Left ventricle myocardium inferior (tissue), 1 donor: Measurements from ENCODE around the gene NFIL3. TPM values are rescaled to one million over a fixed set of nuclear protein-coding genes. Genes with fewer than 3 reads are reported as not detected.

Experiments
- DNase-seq: peaks from one replicate; pipeline ENCODE4 v3.0.0-alpha.2; 2020
- H3K27ac ChIP-seq: fragments of 200-600 bp; replicated peaks from 2 replicates; pipeline ENCODE4 v1.8.0; 2021
- H3K27me3 ChIP-seq: fragments of 200-600 bp; 2 replicates; pipeline ENCODE4 v1.8.0; 2021; ENCODE audit warnings: low read depth
- H3K36me3 ChIP-seq: fragments of 200-600 bp; 2 replicates; pipeline ENCODE4 v1.8.0; 2021
- H3K4me1 ChIP-seq: fragments of 200-600 bp; 2 replicates; pipeline ENCODE4 v1.8.0; 2021
- H3K4me3 ChIP-seq: fragments of 200-600 bp; 2 replicates; pipeline ENCODE4 v1.8.0; 2021; ENCODE audit warnings: mild to moderate bottlenecking, moderate library complexity
- H3K9me3 ChIP-seq: fragments of 200-600 bp; replicated peaks from 2 replicates; pipeline ENCODE4 v1.8.0; 2021
- intact Hi-C: fragments of 100-400 bp; cut with micrococcal nuclease; formaldehyde crosslinking; loops from one replicate; pipeline ENCODE4 v1.11.0; 2022
- total RNA-seq: library from RNA; stranded (reverse); fragmentation: NEBNext Ultra II Directional; extraction: Animal tissue kit (Norgen Biotek cat#: 25700); gene quantifications from one replicate; pipeline ENCODE4 v1.2.1, GENCODE V29; 2021
- TF ChIP-seq, protein P1 (sequence below): fragments of 200-600 bp; IDR thresholded peaks from 2 replicates; pipeline ENCODE4 v1.8.0; 2021; ENCODE audit warnings: antibody characterized with exemption, mild to moderate bottlenecking, borderline replicate concordance
- donor health status: DM: no; HTN: yes; CAD: no; lungs with severe emphysema.

Gene NFIL3
- total RNA-seq, 1 donor from 2014 or later, result 25.6 TPM

DNA sequence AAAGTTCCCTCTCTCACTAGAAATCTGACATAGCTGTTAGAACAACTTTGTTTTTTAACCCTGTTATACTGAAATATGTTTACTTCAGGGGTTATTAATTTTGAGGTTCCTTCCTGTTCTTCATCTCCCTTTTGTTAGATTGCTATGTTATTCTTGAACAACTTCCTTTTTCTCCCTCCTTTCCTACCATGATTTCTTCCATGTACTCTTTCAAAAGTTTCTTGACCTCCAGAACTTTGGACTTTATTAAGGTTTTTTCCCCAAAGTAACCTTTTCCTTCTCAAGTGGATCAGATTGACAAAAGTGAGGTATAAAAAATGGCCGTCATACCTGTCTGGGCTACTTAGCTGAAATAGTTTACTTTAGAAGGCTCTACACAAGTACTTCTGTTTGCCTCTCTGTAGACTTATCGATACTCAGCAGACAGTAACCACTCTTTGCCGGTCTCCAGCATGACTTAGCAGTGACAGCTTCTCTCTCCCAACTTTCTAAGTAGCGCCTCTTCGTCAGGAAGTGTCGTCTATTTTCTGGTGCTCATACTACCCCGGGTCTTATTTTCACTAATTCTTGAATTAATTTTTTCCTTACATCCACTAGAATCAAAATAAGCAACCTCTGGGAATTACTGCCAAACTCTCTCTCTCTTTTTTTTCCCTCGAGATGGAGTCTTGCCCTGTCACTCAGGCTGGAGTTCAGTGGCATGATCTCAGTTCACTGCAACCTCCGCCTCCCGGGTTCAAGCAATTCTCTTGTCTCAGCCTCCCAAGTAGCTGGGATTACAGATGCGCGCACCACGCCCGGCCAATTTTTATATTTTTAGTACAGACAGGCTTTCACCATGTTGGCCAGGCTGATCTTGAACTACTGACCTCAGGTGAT lies 19.7 kb downstream of the NFIL3 start:
- no peak overlapping the region for H3K4me3 ChIP-seq
- H3K36me3 ChIP-seq, result peaks cover 1% of the 10 kb centered on the region
- intact Hi-C loops, result no loop called here
- no peaks in the 10 kb centered on the region for H3K27me3 ChIP-seq
- no peak overlapping the region for H3K27ac ChIP-seq
- peaks cover 12% of the 10 kb centered on the region for H3K4me1 ChIP-seq
- TF ChIP-seq, protein P1, sequence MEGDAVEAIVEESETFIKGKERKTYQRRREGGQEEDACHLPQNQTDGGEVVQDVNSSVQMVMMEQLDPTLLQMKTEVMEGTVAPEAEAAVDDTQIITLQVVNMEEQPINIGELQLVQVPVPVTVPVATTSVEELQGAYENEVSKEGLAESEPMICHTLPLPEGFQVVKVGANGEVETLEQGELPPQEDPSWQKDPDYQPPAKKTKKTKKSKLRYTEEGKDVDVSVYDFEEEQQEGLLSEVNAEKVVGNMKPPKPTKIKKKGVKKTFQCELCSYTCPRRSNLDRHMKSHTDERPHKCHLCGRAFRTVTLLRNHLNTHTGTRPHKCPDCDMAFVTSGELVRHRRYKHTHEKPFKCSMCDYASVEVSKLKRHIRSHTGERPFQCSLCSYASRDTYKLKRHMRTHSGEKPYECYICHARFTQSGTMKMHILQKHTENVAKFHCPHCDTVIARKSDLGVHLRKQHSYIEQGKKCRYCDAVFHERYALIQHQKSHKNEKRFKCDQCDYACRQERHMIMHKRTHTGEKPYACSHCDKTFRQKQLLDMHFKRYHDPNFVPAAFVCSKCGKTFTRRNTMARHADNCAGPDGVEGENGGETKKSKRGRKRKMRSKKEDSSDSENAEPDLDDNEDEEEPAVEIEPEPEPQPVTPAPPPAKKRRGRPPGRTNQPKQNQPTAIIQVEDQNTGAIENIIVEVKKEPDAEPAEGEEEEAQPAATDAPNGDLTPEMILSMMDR, result no peak
- no peak for DNase-seq
- H3K9me3 ChIP-seq, result no peaks in the 10 kb centered on the region

DNA sequence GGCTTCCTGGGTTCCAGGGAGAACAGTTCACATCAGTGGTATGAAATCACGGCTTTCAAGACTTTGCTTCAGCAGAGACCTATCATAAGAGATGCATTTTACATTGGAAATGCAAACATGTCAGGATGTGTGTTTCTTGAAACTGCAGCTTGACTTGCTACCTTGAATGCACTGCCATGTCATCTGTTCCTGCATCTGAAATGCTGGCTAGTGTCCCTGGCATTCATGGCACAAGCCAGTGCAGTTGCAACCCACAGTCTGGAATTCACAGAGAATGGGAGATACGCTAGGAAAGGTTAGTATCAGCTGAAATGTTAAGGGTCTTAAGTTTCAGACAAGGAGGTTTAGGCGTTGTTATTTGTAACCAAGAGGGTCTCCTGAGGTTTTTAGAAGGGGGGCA lies 24.7 kb downstream of the NFIL3 start:
- intact Hi-C loops, result no loop called here
- no peak overlapping the region for H3K4me3 ChIP-seq
- TF ChIP-seq, protein P1, result no peak
- H3K36me3 ChIP-seq, result no peaks in the 10 kb centered on the region
- no peaks in the 10 kb centered on the region for H3K4me1 ChIP-seq
- H3K27ac ChIP-seq, result no peak overlapping the region
- no peaks in the 10 kb centered on the region for H3K9me3 ChIP-seq
- DNase-seq, result no peak
- H3K27me3 ChIP-seq, result no peaks in the 10 kb centered on the region

DNA sequence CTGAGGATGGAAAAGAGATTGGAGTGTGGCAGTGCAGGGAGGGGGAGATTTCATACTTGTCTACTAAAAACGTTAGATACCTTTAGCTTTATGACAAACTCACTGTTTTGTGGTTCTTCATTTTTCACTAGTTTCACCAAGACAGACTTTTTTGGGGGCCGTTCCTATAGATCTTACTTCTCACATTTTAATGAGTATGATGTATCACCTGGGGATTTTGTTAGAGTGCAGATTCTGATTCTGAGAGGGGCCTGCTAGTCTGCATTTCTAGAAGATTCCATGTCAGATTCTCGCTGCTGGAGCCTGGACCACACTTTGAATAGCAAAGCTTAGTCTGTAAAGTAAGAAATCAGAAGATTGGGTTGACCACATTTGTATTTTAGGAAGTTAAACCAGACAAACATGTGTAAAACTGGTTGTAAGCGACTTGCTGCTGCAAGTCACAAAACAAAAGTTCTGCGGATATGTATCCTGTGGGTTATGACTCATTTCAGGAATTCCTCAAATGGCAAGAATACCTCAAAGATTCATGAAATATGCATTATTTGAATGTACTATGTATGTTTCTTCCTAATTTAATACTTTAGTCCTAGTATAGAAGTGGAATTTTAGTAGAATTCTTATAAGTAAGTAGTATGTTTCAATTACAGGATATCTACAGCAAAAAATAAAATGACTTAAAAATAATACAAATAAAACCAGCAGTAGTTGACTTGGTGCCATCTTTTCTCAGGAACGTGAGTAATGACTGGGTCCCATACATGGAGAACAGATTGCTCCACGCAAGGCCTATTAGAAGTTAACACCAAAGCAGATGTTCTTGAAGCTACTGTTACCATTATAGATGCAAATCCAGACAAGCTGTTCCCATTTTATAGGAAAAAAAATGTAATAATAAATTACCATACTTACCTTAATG lies 27.8 kb downstream of the NFIL3 start:
- H3K27me3 ChIP-seq, result no peaks in the 10 kb centered on the region
- H3K4me3 ChIP-seq, result no peak overlapping the region
- H3K36me3 ChIP-seq, result no peaks in the 10 kb centered on the region
- DNase-seq, result no peak
- H3K27ac ChIP-seq, result no peak overlapping the region
- H3K4me1 ChIP-seq, result no peaks in the 10 kb centered on the region
- intact Hi-C loops, result no loop called here
- no peaks in the 10 kb centered on the region for H3K9me3 ChIP-seq
- TF ChIP-seq, protein P1, result no peak

DNA sequence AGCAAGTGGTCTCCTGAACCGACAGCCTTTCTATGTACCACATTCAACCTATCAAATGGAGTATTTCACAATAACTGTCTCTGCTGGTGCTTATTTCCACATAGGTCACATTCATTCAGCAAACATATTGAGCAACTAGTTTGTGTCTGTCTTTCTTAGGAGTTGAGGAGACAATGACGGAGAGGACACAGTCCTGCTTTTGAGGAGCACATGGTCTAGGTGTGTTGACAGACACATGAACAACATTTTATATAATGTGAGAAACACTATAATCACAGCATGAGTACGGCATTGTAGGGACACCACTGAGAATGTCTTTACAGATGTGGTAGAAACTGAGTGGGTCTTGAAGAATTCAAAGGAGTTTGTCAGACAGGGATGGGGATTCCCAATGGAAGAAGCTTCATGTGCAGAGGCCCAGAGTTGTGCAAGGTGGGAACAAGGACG lies 28.5 kb downstream of the NFIL3 start:
- Histone ChIP-seq H3K36me3 (no peaks in the 10 kb centered on the region), H3K9me3 (no peaks in the 10 kb centered on the region), H3K27ac (no peak overlapping the region), H3K4me3 (no peak overlapping the region), H3K4me1 (no peaks in the 10 kb centered on the region), H3K27me3 (no peaks in the 10 kb centered on the region)
- no peak for DNase-seq
- TF ChIP-seq, protein P1, result no peak
- intact Hi-C loops, result no loop called here

DNA sequence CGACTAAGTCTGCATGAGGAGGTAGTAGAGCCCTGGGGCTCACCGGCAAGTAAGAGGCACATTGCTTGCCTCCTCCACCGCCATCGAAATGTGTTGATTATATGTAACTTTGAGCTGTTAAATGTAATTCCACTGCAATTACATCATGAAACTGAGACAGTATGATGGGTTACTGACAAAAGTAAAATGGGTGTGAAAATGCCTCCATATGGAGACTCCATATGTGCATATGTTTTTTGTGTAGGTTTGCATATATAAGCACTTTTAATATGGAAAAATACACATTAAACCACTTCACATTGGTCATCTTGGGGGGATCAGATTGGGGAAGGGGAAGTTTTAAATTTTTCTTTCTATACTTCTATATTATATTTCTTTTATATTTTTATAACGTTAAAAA lies 29.8 kb downstream of the NFIL3 start:
- Histone ChIP-seq H3K9me3 (no peaks in the 10 kb centered on the region), H3K36me3 (no peaks in the 10 kb centered on the region), H3K4me1 (no peaks in the 10 kb centered on the region), H3K4me3 (no peak overlapping the region), H3K27me3 (no peaks in the 10 kb centered on the region), H3K27ac (no peak overlapping the region)
- TF ChIP-seq, protein P1, result no peak
- no peak for DNase-seq
- intact Hi-C loops, result no loop called here
